H9 (cell line): ENCODE results near the gene EMC8. TPM values are rescaled to one million over a fixed set of nuclear protein-coding genes. Genes with fewer than 3 reads are reported as not detected.
A peak's percentile ranks its signal among the peaks of the same experiment; 100 is the strongest.

Experiments used
- DNase-seq: peaks from one replicate; pipeline ENCODE4 v3.0.0-alpha.2; 2017
- H2AFZ ChIP-seq: one replicate; pipeline ENCODE4 v1.6.1; 2013; ENCODE audit warnings: mild to moderate bottlenecking, low read length, control low read depth, moderate library complexity
- H2AK5ac ChIP-seq: 2 replicates; pipeline ENCODE4 v1.6.1; 2013; ENCODE audit warnings: low read length, control low read depth, mixed read lengths; ENCODE audit not compliant: insufficient read length
- H2BK120ac ChIP-seq: one replicate; pipeline ENCODE4 v1.6.1; 2013; ENCODE audit warnings: low read depth, mild to moderate bottlenecking, low read length, control low read depth, inconsistent platforms; ENCODE audit not compliant: poor library complexity, severe bottlenecking
- H2BK12ac ChIP-seq: 2 replicates; pipeline ENCODE4 v1.6.1; 2013; ENCODE audit warnings: low read length, control low read depth, mixed read lengths, low read depth; ENCODE audit not compliant: insufficient read length
- H2BK15ac ChIP-seq: 2 replicates; pipeline ENCODE4 v1.6.1; 2013; ENCODE audit warnings: low read depth, low read length, control low read depth
- H2BK20ac ChIP-seq: one replicate; pipeline ENCODE4 v1.6.1; 2013; ENCODE audit warnings: low read depth, mild to moderate bottlenecking, low read length, control low read depth, inconsistent platforms; ENCODE audit not compliant: poor library complexity, severe bottlenecking
- H2BK5ac ChIP-seq: 2 replicates; pipeline ENCODE4 v1.6.1; 2013; ENCODE audit warnings: low read length, control low read depth, mixed read lengths; ENCODE audit not compliant: insufficient read length
- H3K14ac ChIP-seq: 2 replicates; pipeline ENCODE4 v1.6.1; 2013; ENCODE audit warnings: low read length, control low read depth; ENCODE audit not compliant: insufficient read depth
- H3K18ac ChIP-seq: 2 replicates; pipeline ENCODE4 v1.6.1; 2013; ENCODE audit warnings: low read depth, mild to moderate bottlenecking, mixed read lengths, low read length, control low read depth; ENCODE audit not compliant: insufficient read length
- H3K23ac ChIP-seq: 2 replicates; pipeline ENCODE4 v1.6.1; 2013; ENCODE audit warnings: low read length, control low read depth, mixed read lengths, low read depth; ENCODE audit not compliant: insufficient read length
- H3K23me2 ChIP-seq: 2 replicates; pipeline ENCODE4 v1.6.1; 2013; ENCODE audit warnings: low read depth, mild to moderate bottlenecking, mixed read lengths, low read length, control low read depth; ENCODE audit not compliant: insufficient read length, poor library complexity, severe bottlenecking
- H3K27ac ChIP-seq: 2 replicates; pipeline ENCODE4 v1.5.1; 2013; ENCODE audit warnings: low read length, control low read depth, mixed read lengths, low read depth; ENCODE audit not compliant: insufficient read length
- H3K27me3 ChIP-seq: 2 replicates; pipeline ENCODE4 v1.6.1; 2013; ENCODE audit warnings: low read length, control low read depth, inconsistent platforms; ENCODE audit not compliant: insufficient read depth
- H3K4ac ChIP-seq: 2 replicates; pipeline ENCODE4 v1.6.1; 2013; ENCODE audit warnings: low read depth, mild to moderate bottlenecking, control low read depth, inconsistent platforms, low read length, moderate library complexity
- H3K4me1 ChIP-seq: 2 replicates; pipeline ENCODE4 v1.6.1; 2013; ENCODE audit warnings: low read length, control low read depth, inconsistent platforms; ENCODE audit not compliant: insufficient read depth
- H3K4me2 ChIP-seq: 2 replicates; pipeline ENCODE4 v1.6.1; 2013; ENCODE audit warnings: low read length, control low read depth, mixed read lengths; ENCODE audit not compliant: insufficient read length, insufficient read depth
- H3K56ac ChIP-seq: 2 replicates; pipeline ENCODE4 v1.6.1; 2013; ENCODE audit warnings: low read depth, mild to moderate bottlenecking, mixed read lengths, low read length, control low read depth; ENCODE audit not compliant: insufficient read length
- H3K79me1 ChIP-seq: 2 replicates; pipeline ENCODE4 v1.6.1; 2013; ENCODE audit warnings: low read depth, mild to moderate bottlenecking, moderate library complexity, low read length, control low read depth, inconsistent platforms; ENCODE audit not compliant: insufficient read depth, poor library complexity, severe bottlenecking
- H3K79me2 ChIP-seq: 2 replicates; pipeline ENCODE4 v1.6.1; 2013; ENCODE audit warnings: low read length, control low read depth, inconsistent platforms; ENCODE audit not compliant: insufficient read depth
- H3K9ac ChIP-seq: 2 replicates; pipeline ENCODE4 v1.6.1; 2013; ENCODE audit warnings: low read length, control low read depth, mixed read lengths; ENCODE audit not compliant: insufficient read length; ENCODE audit errors: extremely low read depth
- H3K9me3 ChIP-seq: one replicate; pipeline ENCODE4 v1.6.1; 2013; ENCODE audit warnings: low read depth, low read length, inconsistent platforms; ENCODE audit not compliant: control insufficient read depth
- H3T11ph ChIP-seq: one replicate; pipeline ENCODE4 v1.6.1; 2013; ENCODE audit warnings: mild to moderate bottlenecking, low read length, control low read depth, inconsistent platforms
- H4K20me1 ChIP-seq: one replicate; pipeline ENCODE4 v1.6.1; 2013; ENCODE audit not compliant: control insufficient read depth, insufficient read length, insufficient read depth
- H4K5ac ChIP-seq: 2 replicates; pipeline ENCODE4 v1.6.1; 2013; ENCODE audit warnings: low read depth, mild to moderate bottlenecking, mixed read lengths, low read length, control low read depth; ENCODE audit not compliant: insufficient read length
- H4K8ac ChIP-seq: replicated peaks from 2 replicates; pipeline ENCODE4 v1.6.1; 2013; ENCODE audit warnings: low read length, control low read depth, mixed read lengths, low read depth; ENCODE audit not compliant: insufficient read length
- H4K91ac ChIP-seq: 2 replicates; pipeline ENCODE4 v1.6.1; 2013; ENCODE audit warnings: low read depth, mild to moderate bottlenecking, moderate library complexity, mixed read lengths, low read length, control low read depth; ENCODE audit not compliant: insufficient read length
- H3K27ac Mint-ChIP-seq, 3 experiments: 2 replicates in 2 of 3; 3 replicates in 1 of 3; pipeline ENCODE4 v1.8.0; 2020 to 2021; ENCODE audit warnings: mixed read lengths in 3 of 3, mild to moderate bottlenecking in 1 of 3, moderate library complexity in 1 of 3
- H3K27me3 Mint-ChIP-seq: 2 replicates; pipeline ENCODE4 v1.8.0; 2021; ENCODE audit warnings: low read depth, mild to moderate bottlenecking, moderate library complexity, mixed read lengths
- H3K36me3 Mint-ChIP-seq, 3 experiments: 2 replicates in 2 of 3; 3 replicates in 1 of 3; pipeline ENCODE4 v1.8.0; 2020 to 2021; ENCODE audit warnings: low read depth in 3 of 3, mixed read lengths in 3 of 3; ENCODE audit not compliant: insufficient read depth in 1 of 3
- H3K4me1 Mint-ChIP-seq, 2 experiments: 2 replicates each; pipeline ENCODE4 v1.8.0; 2020; ENCODE audit warnings: mixed read lengths in 2 of 2
- H3K4me3 Mint-ChIP-seq, 2 experiments: 2 replicates in 1 of 2; 3 replicates in 1 of 2; pipeline ENCODE4 v1.8.0; 2020 to 2021; ENCODE audit warnings: mild to moderate bottlenecking in 2 of 2, mixed read lengths in 2 of 2, moderate library complexity in 1 of 2
- H3K9me3 Mint-ChIP-seq, 2 experiments: 2 replicates in 1 of 2; 3 replicates in 1 of 2; pipeline ENCODE4 v1.8.0; 2020; ENCODE audit warnings: mild to moderate bottlenecking in 2 of 2, mixed read lengths in 2 of 2, moderate library complexity in 1 of 2
- CTCF ChIP-seq: fragments of 200-600 bp; sonication (generic); conservative IDR thresholded peaks from 3 replicates; pipeline ENCODE4 v1.8.0; 2021; ENCODE audit warnings: antibody characterized with exemption, mild to moderate bottlenecking
- WGBS: extraction: QIAGEN DNeasy Blood & Tissue Kit; methylation state at CpG from one replicate; pipeline ENCODE4 v1.1.7; 2013; ENCODE audit warnings: missing lambda C conversion rate, low lambda C conversion rate, mixed read lengths; ENCODE audit not compliant: insufficient read length; ENCODE audit errors: extremely low coverage; 5-methylcytosine and 5-hydroxymethylcytosine counted together
- total RNA-seq: library from RNA; stranded (reverse); gene quantifications from 2 replicates; pipeline ENCODE4 v1.2.1, GENCODE V29; 2021

The EMC8 gene
- total RNA-seq, 1 experiment from 2014 or later = 52.3 TPM

DNA sequence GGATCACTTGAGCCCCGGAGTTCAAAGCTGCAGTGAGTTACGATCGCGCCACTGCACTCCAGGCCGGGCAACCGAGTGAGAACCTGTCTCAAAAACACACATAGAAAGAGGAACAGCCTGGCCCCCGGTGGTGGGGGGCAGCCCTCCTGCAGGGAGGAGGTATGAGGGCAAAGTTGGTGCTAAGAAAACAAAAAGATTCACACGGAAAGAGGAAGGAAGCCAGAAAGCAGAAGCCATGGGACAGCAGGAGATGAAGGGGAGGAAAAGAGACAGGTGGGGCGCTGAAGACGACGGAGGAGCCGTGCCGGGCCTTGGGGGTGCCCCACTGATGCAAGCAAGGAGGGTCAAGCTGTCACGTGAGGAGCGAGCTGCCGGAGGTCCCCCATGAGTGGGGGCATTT lies 40.2 kb downstream of the EMC8 start:
- no peaks in the 10 kb centered on the region for H4K20me1 ChIP-seq
- no peak overlapping the region for H3K14ac ChIP-seq
- H4K8ac ChIP-seq = no peak overlapping the region
- Mint-ChIP-seq H3K27ac (peak overlapping the region in 1 of 3 experiments; percentile 28; a peak in 1 of 7 replicates), H3K36me3 (no peaks in the 10 kb centered on the region; a peak in 1 of 7 replicates), H3K4me3 (no peak overlapping the region), H3K9me3 (no peaks in the 10 kb centered on the region), H3K4me1 (peaks cover 8 to 12% of the 10 kb centered on the region in 2 experiments), H3K27me3 (peaks cover 16% of the 10 kb centered on the region)
- no peak overlapping the region for H3K4me2 ChIP-seq
- H3K4me1 ChIP-seq = no peaks in the 10 kb centered on the region
- DNase-seq = no peak
- no peaks in the 10 kb centered on the region for H3K9me3 ChIP-seq
- no peak overlapping the region for H3K18ac ChIP-seq
- H3K27me3 ChIP-seq = no peaks in the 10 kb centered on the region
- no peak overlapping the region for H3K4ac ChIP-seq
- no peaks in the 10 kb centered on the region for H3K23me2 ChIP-seq
- WGBS = no CpG with 5 or more reads among the region's 16 CpGs
- no peak overlapping the region for H2BK120ac ChIP-seq
- TF ChIP-seq CTCF = no peak
- no peak overlapping the region for H4K5ac ChIP-seq
- H3K9ac ChIP-seq = no peak overlapping the region
- no peak overlapping the region for H2BK5ac ChIP-seq
- no peak overlapping the region for H2BK20ac ChIP-seq
- no peak overlapping the region for H3K27ac ChIP-seq
- no peaks in the 10 kb centered on the region for H3K79me1 ChIP-seq
- H4K91ac ChIP-seq = no peak overlapping the region
- no peak overlapping the region for H2AK5ac ChIP-seq
- H3K56ac ChIP-seq = no peak overlapping the region
- H3K79me2 ChIP-seq = no peaks in the 10 kb centered on the region
- no peak overlapping the region for H3T11ph ChIP-seq
- no peak overlapping the region for H3K23ac ChIP-seq
- H2BK12ac ChIP-seq = no peak overlapping the region
- H2AFZ ChIP-seq = no peak overlapping the region
- no peak overlapping the region for H2BK15ac ChIP-seq
